HepG2 (cell line): ENCODE data around the gene BCAT1. TPM values are rescaled to one million over a fixed set of nuclear protein-coding genes. Genes with fewer than 3 reads are reported as not detected.

Experiments
- ATAC-seq: fragments of 200-7000 bp; cut with Tn5 transposase; 3 replicates; pipeline ENCODE4 v1.9.1; 2020; ENCODE audit warnings: mild to moderate bottlenecking, moderate library complexity
- BruUV-seq: library from RNA; stranded (reverse); fragments of 400-500 nt; replicated peaks from 2 replicates; lab custom pipeline; 2021; lab: Mats Ljungman, UMichigan
- CTCF ChIA-PET: fragments of 300-600 bp; formaldehyde crosslinking; extraction: SDS; loops from one replicate; lab custom pipeline; 2021; ENCODE audit warnings: low total read pairs, inconsistent platforms, low intra/inter-chr PET ratio; lab: Yijun Ruan, JAX
- POLR2A ChIA-PET: fragments of 350-600 bp; sonication (Branson Sonifier 250); formaldehyde crosslinking; loops from one replicate; lab custom pipeline; 2020; ENCODE audit warnings: antibody characterized with exemption, inconsistent platforms; lab: Yijun Ruan, JAX
- DNase-seq: peaks from one replicate; pipeline ENCODE4 v3.0.0-alpha.2; 2015; ENCODE audit warnings: low spot score
- FAIRE-seq: peaks from 3 replicates; lab custom pipeline; 2011; peaks lifted over from hg19 to GRCh38; lab: Jason Lieb, UNC
- H2AFZ ChIP-seq: one replicate; pipeline ENCODE4 v1.6.1; 2011; ENCODE audit warnings: low read length, inconsistent platforms
- H3K27ac ChIP-seq: fragments of 300-600 bp; 3 replicates; pipeline ENCODE4 v1.8.0; 2011; ENCODE audit warnings: mixed run types, mild to moderate bottlenecking, mixed read lengths, low read length, inconsistent platforms; ENCODE audit not compliant: insufficient read depth; ENCODE audit errors: extremely low read length
- H3K27me3 ChIP-seq, 2 experiments: fragments of 200-600 bp in 1 of 2; 2 replicates in 1 of 2; 3 replicates in 1 of 2; pipeline versions ENCODE4 v1.6.0 to v1.8.0; 2011; ENCODE audit warnings: low read length in 2 of 2, mild to moderate bottlenecking in 2 of 2, moderate library complexity in 2 of 2, inconsistent platforms in 1 of 2; ENCODE audit not compliant: insufficient read depth in 2 of 2, control insufficient read depth in 1 of 2
- H3K36me3 ChIP-seq, 2 experiments: fragments of 200-600 bp in 1 of 2; replicated peaks in 1 of 2; 2 replicates in 1 of 2; 3 replicates in 1 of 2; pipeline versions ENCODE4 v1.5.1 to v1.8.0; 2011; ENCODE audit warnings: low read length in 2 of 2, inconsistent platforms in 1 of 2; ENCODE audit not compliant: insufficient read depth in 2 of 2, control insufficient read depth in 1 of 2
- H3K4me1 ChIP-seq: 2 replicates; pipeline ENCODE4 v1.5.1; 2012; ENCODE audit warnings: low read length, inconsistent platforms; ENCODE audit not compliant: insufficient read depth
- H3K4me2 ChIP-seq: 2 replicates; pipeline ENCODE4 v1.6.0; 2011; ENCODE audit warnings: low read depth, low read length, inconsistent platforms
- H3K4me3 ChIP-seq, 3 experiments: fragments of 200-600 bp in 1 of 3; sonication (generic), shearing (Covaris generic) in 1 of 3; replicated peaks in 1 of 3; 2 replicates each; pipeline ENCODE4 v1.5.1; 2011 to 2016; ENCODE audit warnings: low read length in 3 of 3, inconsistent platforms in 2 of 3, low read depth in 2 of 3, mild to moderate bottlenecking in 2 of 3, control low read depth in 1 of 3, mixed read lengths in 1 of 3; ENCODE audit not compliant: insufficient read depth in 1 of 3
- H3K79me2 ChIP-seq: one replicate; pipeline ENCODE4 v1.6.1; 2011; ENCODE audit warnings: low read length, inconsistent platforms; ENCODE audit not compliant: insufficient read depth
- H3K9ac ChIP-seq: 2 replicates; pipeline ENCODE4 v1.6.0; 2011; ENCODE audit warnings: mild to moderate bottlenecking, low read depth, low read length, inconsistent platforms; ENCODE audit not compliant: insufficient read depth
- H3K9me3 ChIP-seq: 2 replicates; pipeline ENCODE4 v1.5.1; 2012; ENCODE audit warnings: mild to moderate bottlenecking, low read length
- H4K20me1 ChIP-seq: 2 replicates; pipeline ENCODE4 v1.6.0; 2011; ENCODE audit warnings: inconsistent platforms, mild to moderate bottlenecking, low read length, moderate library complexity; ENCODE audit not compliant: insufficient read depth
- BRCA1 ChIP-seq: sonication (generic); formaldehyde crosslinking; IDR thresholded peaks from 2 replicates; pipeline ENCODE4 v1.4.0; 2020; ENCODE audit warnings: missing genetic modification reagents
- DZIP1 ChIP-seq: sonication (generic); formaldehyde crosslinking; IDR thresholded peaks from 2 replicates; pipeline ENCODE4 v1.5.0; 2020; ENCODE audit warnings: mild to moderate bottlenecking, missing genetic modification reagents
- FOXM1 ChIP-seq: sonication (generic); formaldehyde crosslinking; IDR thresholded peaks from 2 replicates; pipeline ENCODE4 v1.5.0; 2020; ENCODE audit warnings: missing genetic modification reagents
- HDAC1 ChIP-seq: sonication (generic); formaldehyde crosslinking; IDR thresholded peaks from 2 replicates; pipeline ENCODE4 v1.5.1; 2020; ENCODE audit warnings: mild to moderate bottlenecking, missing genetic modification reagents
- HOMEZ ChIP-seq: IDR thresholded peaks from 2 replicates; pipeline ENCODE4 v1.6.1; 2016; ENCODE audit warnings: low read depth
- KLF9 ChIP-seq: IDR thresholded peaks from 2 replicates; pipeline ENCODE4 v1.6.1; 2016; ENCODE audit warnings: low read depth
- PAF1 ChIP-seq: IDR thresholded peaks from 2 replicates; pipeline ENCODE4 v1.6.1; 2016; ENCODE audit warnings: missing genetic modification reagents, missing compliant biosample characterization
- PHF21A ChIP-seq: sonication (generic); formaldehyde crosslinking; IDR thresholded peaks from 2 replicates; pipeline ENCODE4 v1.5.0; 2020; ENCODE audit warnings: mild to moderate bottlenecking, missing genetic modification reagents
- TIGD3 ChIP-seq: sonication (generic); formaldehyde crosslinking; IDR thresholded peaks from 2 replicates; pipeline ENCODE4 v1.5.1; 2020; ENCODE audit warnings: mild to moderate bottlenecking, missing genetic modification reagents, borderline replicate concordance
- TMF1 ChIP-seq: sonication (generic); formaldehyde crosslinking; IDR thresholded peaks from 2 replicates; pipeline ENCODE4 v1.8.1; 2022; ENCODE audit warnings: low read depth, missing genetic modification reagents
- ZFP1 ChIP-seq: IDR thresholded peaks from 2 replicates; pipeline ENCODE4 v1.6.1; 2016
- ZNF335 ChIP-seq: sonication (generic); formaldehyde crosslinking; IDR thresholded peaks from 2 replicates; pipeline ENCODE4 v1.4.0; 2020; ENCODE audit warnings: missing genetic modification reagents
- ZNF362 ChIP-seq: sonication (generic); formaldehyde crosslinking; IDR thresholded peaks from 2 replicates; pipeline ENCODE4 v1.4.0; 2020; ENCODE audit warnings: missing genetic modification reagents, mild to moderate bottlenecking, borderline replicate concordance
- ZNF570 ChIP-seq: sonication (generic); formaldehyde crosslinking; IDR thresholded peaks from 2 replicates; pipeline ENCODE4 v1.4.0; 2020; ENCODE audit warnings: mild to moderate bottlenecking, missing genetic modification reagents, borderline replicate concordance
- ZNF619 ChIP-seq: sonication (generic); formaldehyde crosslinking; IDR thresholded peaks from 2 replicates; pipeline ENCODE4 v1.4.0; 2020; ENCODE audit warnings: mild to moderate bottlenecking, missing genetic modification reagents
- ZNF75D ChIP-seq: sonication (generic); formaldehyde crosslinking; IDR thresholded peaks from 2 replicates; pipeline ENCODE4 v1.8.1; 2023; ENCODE audit warnings: missing genetic modification reagents, mild to moderate bottlenecking, borderline replicate concordance
- WGBS: methylation state at CpG from one replicate; pipeline ENCODE4 v1.1.6; 2017; ENCODE audit warnings: low lambda C conversion rate; 5-methylcytosine and 5-hydroxymethylcytosine counted together
- in situ Hi-C: cut with HindIII; loops from 2 replicates; pipeline ENCODE4 v1.10.0; 2017; ENCODE audit warnings: low pct_unique_long_range_greater_than_20kb; ENCODE audit not compliant: extremely low pct_ligation_motif_present
- intact Hi-C: fragments of 100-400 bp; cut with micrococcal nuclease; formaldehyde crosslinking; loops from one replicate; pipeline ENCODE4 v1.10.0; 2022; ENCODE audit not compliant: unreplicated experiment
- polyA plus RNA-seq, 8 experiments: library from polyadenylated mRNA; depleted of rRNA in 3 of 8; stranded (reverse) in 7 of 8; unstranded in 1 of 8; fragments of >200 nt; fragmentation: Illumina TruSeq in 4 of 8; extraction: Trizol in 4 of 8; gene quantifications; 2 replicates each; pipeline versions ENCODE4 v1.2.1 to v1.2.3, GENCODE V29; 2011 to 2016; ENCODE audit warnings: low read depth in 4 of 8, missing spikeins in 1 of 8, mixed read lengths in 1 of 8; ENCODE audit not compliant: insufficient read depth in 1 of 8
- total RNA-seq, 5 experiments: library from RNA; depleted of rRNA; stranded (reverse); fragments of >200 nt; fragmentation: Illumina TruSeq; extraction: Trizol; gene quantifications; 2 replicates each; pipeline ENCODE4 v1.2.3, GENCODE V29; 2016; ENCODE audit warnings: low read depth in 1 of 5

Gene BCAT1
- total and polyA plus RNA-seq, 2 of the 13 experiments (the other 11 are each of a cell fraction or from before 2014, with no cell fraction given) = 8.0 to 75.5 TPM

GRCh38 chr12:24822121-24822899 lies 126.6 kb downstream of the BCAT1 start:
- ChIA-PET POLR2A (no interaction called here), CTCF (no interaction called here)
- in situ Hi-C loops = no loop called here
- Histone ChIP-seq H3K36me3 (peaks cover 0 to 29% of the 10 kb centered on the region in 2 experiments; a peak in 3 of 5 replicates), H3K4me1 (no peaks in the 10 kb centered on the region), H3K27ac (no peak overlapping the region), H4K20me1 (no peaks in the 10 kb centered on the region), H3K79me2 (no peaks in the 10 kb centered on the region), H3K4me3 (no peak overlapping the region), H2AFZ (no peak overlapping the region), H3K27me3 (no peaks in the 10 kb centered on the region), H3K4me2 (no peak overlapping the region), H3K9ac (no peak overlapping the region), H3K9me3 (no peaks in the 10 kb centered on the region)
- BruUV-seq = no TSS peak
- no peak for TF ChIP-seq PHF21A (CRISPR knock-in tag)
- no peak for TF ChIP-seq PAF1 (CRISPR knock-in tag)
- TF ChIP-seq BRCA1 (CRISPR knock-in tag) = no peak
- TF ChIP-seq ZNF570 (CRISPR knock-in tag) = no peak
- TF ChIP-seq ZNF75D (CRISPR knock-in tag) = no peak
- no peak for TF ChIP-seq ZNF362
- no peak for TF ChIP-seq TIGD3
- TF ChIP-seq TMF1 = no peak
- TF ChIP-seq HDAC1 (CRISPR knock-in tag) = no peak
- no peak for TF ChIP-seq KLF9
- TF ChIP-seq DZIP1 (CRISPR knock-in tag) = no peak
- TF ChIP-seq ZNF335 (CRISPR knock-in tag) = no peak
- TF ChIP-seq HOMEZ (CRISPR knock-in tag) = no peak
- no peak for TF ChIP-seq FOXM1 (CRISPR knock-in tag)
- TF ChIP-seq ZFP1 = no peak
- TF ChIP-seq ZNF619 (CRISPR knock-in tag) = no peak
- ATAC-seq = no peak
- DNase-seq = no peak
- intact Hi-C loops = no loop called here
- no peak for FAIRE-seq
- 95% methylated on average over 5 of the region's 5 CpGs for WGBS
